K562 treated with DMSO at 1 percent for 48 hours (cell line): Measurements from ENCODE around the gene EBI3. TPM values are rescaled to one million over a fixed set of nuclear protein-coding genes. Genes with fewer than 3 reads are reported as not detected.

ENCODE experiments used
- total RNA-seq: library from RNA; unstranded; fragments of 300-600 nt; gene quantifications from 2 replicates; pipeline ENCODE4 v1.2.3, GENCODE V29; 2022; ENCODE audit warnings: low replicate concordance; ENCODE audit errors: extremely low read depth

The EBI3 gene
- total RNA-seq: not detected in 2 replicates

DNA sequence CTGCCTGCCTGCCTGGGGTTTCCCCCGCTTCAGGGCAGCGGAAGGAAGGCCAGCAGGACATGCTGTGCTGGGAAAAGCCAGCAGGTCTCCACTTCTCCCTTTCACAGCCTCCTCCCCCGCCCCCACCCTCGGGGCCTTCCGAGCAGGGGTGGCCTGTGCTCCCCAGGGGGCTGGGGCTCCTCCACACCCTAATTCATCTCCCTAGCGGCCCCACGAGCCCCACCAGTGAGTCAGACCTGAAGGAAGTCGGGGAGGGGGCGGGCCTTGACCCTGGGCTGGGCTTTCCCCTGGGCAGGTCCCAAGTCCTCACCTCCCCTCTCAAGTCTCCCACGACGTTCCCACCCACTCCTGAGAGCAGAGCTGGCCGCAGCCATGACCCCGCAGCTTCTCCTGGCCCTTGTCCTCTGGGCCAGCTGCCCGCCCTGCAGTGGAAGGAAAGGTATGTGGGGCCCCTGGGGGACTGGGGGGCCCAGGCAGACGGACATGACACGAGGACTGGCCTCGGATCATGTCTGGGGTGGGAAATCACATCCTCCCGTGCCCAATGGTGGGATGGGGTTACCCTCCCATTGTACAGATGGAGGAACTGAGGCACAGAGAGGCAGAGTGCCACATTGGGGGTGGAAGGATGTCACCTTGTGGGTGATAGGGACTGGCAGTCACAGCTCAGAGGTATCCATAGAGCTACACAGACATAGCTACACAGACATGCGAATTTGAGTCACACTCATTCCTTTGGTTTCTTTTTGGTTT is at the start of gene EBI3:
TSS of gene EBI3 (plus strand) at position 345 of the 753 bp plus-strand sequence. CDS start at position 373, 28 bp downstream.

DNA sequence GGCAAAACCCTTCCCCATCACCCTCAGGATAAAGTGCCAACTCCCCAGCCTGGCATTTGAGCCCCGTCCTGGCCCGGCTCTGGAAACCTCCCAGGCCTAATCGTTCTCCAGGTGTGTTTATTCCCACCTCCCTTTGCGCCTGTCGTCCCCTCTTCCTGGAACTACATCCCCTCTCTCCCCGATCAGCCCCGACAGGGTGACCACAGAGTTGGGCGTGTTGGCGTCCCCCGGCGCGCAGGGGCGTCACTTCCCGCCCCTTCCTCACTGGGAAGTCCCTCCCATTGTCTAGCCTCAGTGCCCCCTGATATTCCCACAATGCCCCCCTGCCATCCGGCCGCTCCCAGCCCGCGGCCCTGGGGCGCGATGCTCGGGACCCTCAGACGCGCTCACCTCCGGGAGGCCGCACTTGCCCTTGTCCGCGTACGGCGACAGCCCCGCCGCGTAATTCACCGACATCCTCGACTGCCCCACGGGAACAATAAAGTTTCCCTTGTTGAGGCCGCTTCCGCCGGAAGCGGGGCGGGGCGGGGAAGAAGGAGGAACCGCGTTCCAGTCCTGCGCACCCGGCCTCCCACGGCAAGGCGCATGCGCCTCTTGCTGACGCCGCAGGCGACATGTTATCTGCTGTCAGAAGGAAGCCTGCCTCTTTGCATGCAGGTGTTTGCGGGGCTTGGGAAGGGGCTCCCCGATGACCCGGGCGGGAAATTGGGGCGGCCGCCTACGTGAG is 47.1 kb upstream of the EBI3 start, which contains the start of the genes ANKRD24 and SIRT6:
TSS of gene ANKRD24 (plus strand) at position 606 of the 727 bp plus-strand sequence. CDS start 3,737 bp downstream, outside the sequence.
TSS of gene SIRT6 (minus strand) at position 480 of the 727 bp plus-strand sequence. CDS start at position 456, 24 bp downstream.

DNA sequence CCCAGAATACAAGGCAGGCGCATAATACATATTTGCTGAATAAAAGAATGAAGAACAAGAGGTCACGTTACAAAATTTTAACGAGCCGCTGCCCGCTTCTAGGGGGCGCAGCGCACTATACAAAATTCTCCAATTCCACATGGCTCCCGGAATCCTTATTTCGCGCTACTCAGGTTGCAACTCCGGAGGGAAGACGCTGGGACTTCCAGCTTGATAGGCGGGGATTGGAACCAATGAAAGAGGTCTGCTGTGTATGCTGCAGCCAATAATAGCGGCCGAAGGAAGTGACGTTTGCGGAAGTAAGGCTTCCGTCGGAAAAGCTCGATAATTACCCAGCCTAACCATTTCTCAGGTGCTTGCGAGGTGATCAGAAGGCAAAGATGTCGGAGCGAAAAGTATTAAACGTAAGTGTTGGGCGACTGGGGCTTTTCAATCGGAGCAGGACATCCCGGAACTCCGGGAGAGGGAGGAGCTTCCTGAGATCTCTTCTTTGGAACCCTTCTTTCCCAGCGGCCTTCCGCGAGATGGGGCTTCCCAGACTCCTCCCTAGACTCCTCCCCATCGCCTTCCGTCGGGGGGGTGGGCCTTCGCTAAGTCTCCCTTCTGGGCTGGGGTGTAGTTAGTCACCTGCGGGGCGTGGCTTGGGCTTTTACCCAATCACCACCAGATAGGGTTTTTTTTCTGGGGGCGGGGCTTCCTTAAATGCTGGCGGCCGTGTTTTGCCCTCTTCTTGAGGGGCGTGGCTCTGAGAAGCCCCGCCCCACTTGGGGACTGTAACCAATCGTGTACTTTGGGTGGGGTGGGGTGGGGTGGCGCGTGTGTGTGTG is 17.7 kb downstream of the EBI3 start, which contains the start of gene YJU2:
TSS of gene YJU2 (plus strand) at position 314 of the 827 bp plus-strand sequence. CDS start at position 381, 67 bp downstream.

DNA sequence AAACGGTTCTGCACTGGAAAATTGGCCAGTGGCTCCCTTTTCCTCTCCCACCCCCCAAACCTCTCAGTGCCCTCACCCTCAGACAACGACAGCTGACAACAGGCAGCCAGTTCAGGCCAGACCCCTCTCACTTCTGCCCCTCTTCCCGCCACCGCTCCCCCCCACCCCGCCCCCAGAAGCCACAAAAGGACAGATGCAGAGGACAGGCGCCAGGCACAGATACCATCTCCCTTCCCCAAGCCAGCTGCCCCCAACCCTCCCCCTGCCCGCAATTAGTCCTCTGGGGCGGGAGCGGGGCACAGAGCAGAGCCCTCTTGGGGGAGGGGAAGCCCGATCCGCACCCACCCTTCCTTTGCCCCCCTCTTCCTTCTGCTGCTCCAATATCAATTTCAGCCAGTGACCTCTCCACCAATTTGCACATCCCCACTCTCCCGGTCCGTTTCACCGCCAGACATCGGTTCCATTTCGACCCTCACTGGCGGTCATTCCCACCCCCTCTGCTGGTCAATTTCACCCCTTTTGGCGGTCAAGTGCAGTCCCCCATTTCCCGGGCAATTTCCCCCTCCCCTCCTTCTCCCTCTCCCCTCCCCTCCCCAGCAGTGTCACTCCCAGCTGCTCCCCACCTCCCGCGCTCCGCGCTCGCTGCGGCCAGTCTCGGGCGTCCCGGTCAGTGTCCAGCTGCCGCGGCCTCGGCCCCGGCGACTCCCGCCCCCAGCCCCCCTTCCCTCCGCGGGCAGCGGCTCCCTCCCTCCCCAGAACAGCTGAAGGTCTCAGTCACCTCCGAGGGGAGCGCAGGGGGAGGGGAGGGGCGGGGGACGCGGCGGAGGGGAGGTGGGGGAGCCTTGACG is 49.3 kb downstream of the EBI3 start, which contains the start of gene SHD:
TSS of gene SHD (plus strand) at position 848 of the 848 bp plus-strand sequence. CDS start 798 bp downstream, outside the sequence.

Other genes starting within 250 kb of the EBI3 start
- gene EEF2, start 244.1 kb upstream of the EBI3 start, total RNA-seq: 2,701 and 3,320 TPM in 2 replicates
- gene PIAS4, start 221.8 kb upstream of the EBI3 start, total RNA-seq: not detected in 2 replicates
- not detected in 2 replicates for gene ZBTB7A, start 162.6 kb upstream of the EBI3 start, total RNA-seq
- not detected in 2 replicates for gene MAP2K2, start 105.4 kb upstream of the EBI3 start, total RNA-seq
- not detected in 2 replicates for gene CREB3L3, start 75.9 kb upstream of the EBI3 start, total RNA-seq
- not detected in 2 replicates for gene SIRT6, start 47.0 kb upstream of the EBI3 start, total RNA-seq
- not detected in 2 replicates for gene ANKRD24, start 46.8 kb upstream of the EBI3 start, total RNA-seq
- not detected in 2 replicates for gene YJU2, start 17.6 kb downstream of the EBI3 start, total RNA-seq
- not detected in 2 replicates for gene SHD, start 49.7 kb downstream of the EBI3 start, total RNA-seq
- gene TMIGD2, start 72.9 kb downstream of the EBI3 start, total RNA-seq: not detected in 2 replicates
- gene FSD1, start 75.1 kb downstream of the EBI3 start, total RNA-seq: not detected in 2 replicates
- not detected in 2 replicates for gene STAP2, start 109.3 kb downstream of the EBI3 start, total RNA-seq
- gene MPND, start 114.0 kb downstream of the EBI3 start, total RNA-seq: not detected in 2 replicates
- 179 TPM in 1 of 2 replicates, not detected in the other for gene SH3GL1, start 171.0 kb downstream of the EBI3 start, total RNA-seq
- gene CHAF1A, start 173.1 kb downstream of the EBI3 start, total RNA-seq: not detected in 2 replicates
- not detected in 2 replicates for gene UBXN6, start 228.3 kb downstream of the EBI3 start, total RNA-seq
- gene HDGFL2, start 242.8 kb downstream of the EBI3 start, total RNA-seq: 312 TPM in 1 of 2 replicates, not detected in the other